ENCODE data around the gene RAB43.

DNA sequence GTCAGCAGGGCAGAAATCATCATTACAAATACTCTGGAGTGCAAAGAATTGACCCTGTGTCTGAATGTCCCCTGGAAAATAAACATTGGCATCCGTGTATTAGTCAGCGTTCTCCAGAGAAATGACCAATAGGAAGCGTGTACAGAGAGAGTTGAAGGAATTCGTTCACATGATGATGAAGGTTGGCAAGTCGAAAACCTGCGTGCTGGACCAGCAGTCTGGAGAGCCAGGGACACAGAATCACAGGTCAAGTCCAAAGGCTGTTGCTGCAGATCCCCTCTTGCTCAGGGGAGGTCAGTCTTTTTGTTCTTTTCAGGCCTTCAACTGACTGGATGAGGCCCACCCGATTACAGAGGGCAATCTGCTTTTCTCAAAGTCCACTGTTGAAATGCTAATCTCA, 44.4 kb downstream of the RAB43 start:
- TF ChIP-seq, protein P1, sequence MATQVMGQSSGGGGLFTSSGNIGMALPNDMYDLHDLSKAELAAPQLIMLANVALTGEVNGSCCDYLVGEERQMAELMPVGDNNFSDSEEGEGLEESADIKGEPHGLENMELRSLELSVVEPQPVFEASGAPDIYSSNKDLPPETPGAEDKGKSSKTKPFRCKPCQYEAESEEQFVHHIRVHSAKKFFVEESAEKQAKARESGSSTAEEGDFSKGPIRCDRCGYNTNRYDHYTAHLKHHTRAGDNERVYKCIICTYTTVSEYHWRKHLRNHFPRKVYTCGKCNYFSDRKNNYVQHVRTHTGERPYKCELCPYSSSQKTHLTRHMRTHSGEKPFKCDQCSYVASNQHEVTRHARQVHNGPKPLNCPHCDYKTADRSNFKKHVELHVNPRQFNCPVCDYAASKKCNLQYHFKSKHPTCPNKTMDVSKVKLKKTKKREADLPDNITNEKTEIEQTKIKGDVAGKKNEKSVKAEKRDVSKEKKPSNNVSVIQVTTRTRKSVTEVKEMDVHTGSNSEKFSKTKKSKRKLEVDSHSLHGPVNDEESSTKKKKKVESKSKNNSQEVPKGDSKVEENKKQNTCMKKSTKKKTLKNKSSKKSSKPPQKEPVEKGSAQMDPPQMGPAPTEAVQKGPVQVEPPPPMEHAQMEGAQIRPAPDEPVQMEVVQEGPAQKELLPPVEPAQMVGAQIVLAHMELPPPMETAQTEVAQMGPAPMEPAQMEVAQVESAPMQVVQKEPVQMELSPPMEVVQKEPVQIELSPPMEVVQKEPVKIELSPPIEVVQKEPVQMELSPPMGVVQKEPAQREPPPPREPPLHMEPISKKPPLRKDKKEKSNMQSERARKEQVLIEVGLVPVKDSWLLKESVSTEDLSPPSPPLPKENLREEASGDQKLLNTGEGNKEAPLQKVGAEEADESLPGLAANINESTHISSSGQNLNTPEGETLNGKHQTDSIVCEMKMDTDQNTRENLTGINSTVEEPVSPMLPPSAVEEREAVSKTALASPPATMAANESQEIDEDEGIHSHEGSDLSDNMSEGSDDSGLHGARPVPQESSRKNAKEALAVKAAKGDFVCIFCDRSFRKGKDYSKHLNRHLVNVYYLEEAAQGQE (IDR thresholded peaks at IDR 0.05), result no peak
- TF ChIP-seq SMC3 (IDR thresholded peaks at IDR 0.05) (no peak), POLR2A (IDR thresholded peaks at IDR 0.05; ENCODE audit: low read length) (no peak)
- TF ChIP-seq, protein P2, sequence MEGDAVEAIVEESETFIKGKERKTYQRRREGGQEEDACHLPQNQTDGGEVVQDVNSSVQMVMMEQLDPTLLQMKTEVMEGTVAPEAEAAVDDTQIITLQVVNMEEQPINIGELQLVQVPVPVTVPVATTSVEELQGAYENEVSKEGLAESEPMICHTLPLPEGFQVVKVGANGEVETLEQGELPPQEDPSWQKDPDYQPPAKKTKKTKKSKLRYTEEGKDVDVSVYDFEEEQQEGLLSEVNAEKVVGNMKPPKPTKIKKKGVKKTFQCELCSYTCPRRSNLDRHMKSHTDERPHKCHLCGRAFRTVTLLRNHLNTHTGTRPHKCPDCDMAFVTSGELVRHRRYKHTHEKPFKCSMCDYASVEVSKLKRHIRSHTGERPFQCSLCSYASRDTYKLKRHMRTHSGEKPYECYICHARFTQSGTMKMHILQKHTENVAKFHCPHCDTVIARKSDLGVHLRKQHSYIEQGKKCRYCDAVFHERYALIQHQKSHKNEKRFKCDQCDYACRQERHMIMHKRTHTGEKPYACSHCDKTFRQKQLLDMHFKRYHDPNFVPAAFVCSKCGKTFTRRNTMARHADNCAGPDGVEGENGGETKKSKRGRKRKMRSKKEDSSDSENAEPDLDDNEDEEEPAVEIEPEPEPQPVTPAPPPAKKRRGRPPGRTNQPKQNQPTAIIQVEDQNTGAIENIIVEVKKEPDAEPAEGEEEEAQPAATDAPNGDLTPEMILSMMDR (IDR thresholded peaks at IDR 0.05), result no peak
